ENCODE measurements around the gene ROBO1.

ROBO1 gene

DNA sequence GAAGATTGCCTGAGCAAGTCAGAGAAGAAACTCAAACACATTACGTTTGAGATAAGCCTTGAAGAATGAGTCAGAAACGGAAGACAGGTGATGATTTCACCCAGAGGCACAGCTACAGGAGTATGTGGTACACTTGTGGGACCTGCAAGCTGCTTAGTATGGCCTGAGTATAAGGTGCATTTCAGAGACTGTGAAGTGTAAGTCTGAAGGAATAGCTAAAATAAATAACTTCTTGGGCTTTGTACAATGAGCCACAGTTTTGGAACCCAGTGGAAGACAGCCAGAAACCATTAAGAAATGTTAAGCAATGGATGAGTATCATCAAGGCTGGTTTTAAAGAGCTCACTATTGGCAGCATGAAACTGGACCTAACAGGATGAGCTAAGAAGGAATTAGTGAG, 826.2 kb downstream of the ROBO1 start:
- DNase-seq (ENCODE audit: low read depth), result no peak
- TF ChIP-seq, protein P1, sequence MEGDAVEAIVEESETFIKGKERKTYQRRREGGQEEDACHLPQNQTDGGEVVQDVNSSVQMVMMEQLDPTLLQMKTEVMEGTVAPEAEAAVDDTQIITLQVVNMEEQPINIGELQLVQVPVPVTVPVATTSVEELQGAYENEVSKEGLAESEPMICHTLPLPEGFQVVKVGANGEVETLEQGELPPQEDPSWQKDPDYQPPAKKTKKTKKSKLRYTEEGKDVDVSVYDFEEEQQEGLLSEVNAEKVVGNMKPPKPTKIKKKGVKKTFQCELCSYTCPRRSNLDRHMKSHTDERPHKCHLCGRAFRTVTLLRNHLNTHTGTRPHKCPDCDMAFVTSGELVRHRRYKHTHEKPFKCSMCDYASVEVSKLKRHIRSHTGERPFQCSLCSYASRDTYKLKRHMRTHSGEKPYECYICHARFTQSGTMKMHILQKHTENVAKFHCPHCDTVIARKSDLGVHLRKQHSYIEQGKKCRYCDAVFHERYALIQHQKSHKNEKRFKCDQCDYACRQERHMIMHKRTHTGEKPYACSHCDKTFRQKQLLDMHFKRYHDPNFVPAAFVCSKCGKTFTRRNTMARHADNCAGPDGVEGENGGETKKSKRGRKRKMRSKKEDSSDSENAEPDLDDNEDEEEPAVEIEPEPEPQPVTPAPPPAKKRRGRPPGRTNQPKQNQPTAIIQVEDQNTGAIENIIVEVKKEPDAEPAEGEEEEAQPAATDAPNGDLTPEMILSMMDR (IDR thresholded peaks at IDR 0.05; ENCODE audit: low read depth, low read length, missing control alignments), result no peak
- H3K4me3 ChIP-seq (ENCODE audit: low read depth, low read length), result no peak overlapping the region

DNA sequence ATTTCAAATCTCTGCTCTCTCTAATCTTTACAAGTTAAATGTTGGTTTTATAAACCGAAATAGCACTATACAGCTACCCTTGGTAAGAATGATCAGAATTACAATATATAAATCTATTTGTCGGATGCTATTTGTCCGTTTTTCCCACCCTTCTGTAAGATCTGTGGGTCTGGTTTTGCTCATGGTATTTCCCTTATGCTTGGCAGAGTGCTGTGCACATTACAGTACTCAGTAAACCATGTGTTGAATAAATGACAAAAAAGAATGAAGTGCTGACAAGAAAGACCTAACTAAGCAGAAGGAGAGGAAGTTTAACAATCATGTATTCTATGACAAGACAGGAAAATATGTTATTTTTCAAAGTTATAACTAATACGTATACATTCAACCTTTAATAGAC, 827.2 kb downstream of the ROBO1 start:
- no peak overlapping the region for H3K4me3 ChIP-seq (ENCODE audit: low read depth, low read length)
- TF ChIP-seq, protein P1 (IDR thresholded peaks at IDR 0.05; ENCODE audit: low read depth, low read length, missing control alignments), result no peak

DNA sequence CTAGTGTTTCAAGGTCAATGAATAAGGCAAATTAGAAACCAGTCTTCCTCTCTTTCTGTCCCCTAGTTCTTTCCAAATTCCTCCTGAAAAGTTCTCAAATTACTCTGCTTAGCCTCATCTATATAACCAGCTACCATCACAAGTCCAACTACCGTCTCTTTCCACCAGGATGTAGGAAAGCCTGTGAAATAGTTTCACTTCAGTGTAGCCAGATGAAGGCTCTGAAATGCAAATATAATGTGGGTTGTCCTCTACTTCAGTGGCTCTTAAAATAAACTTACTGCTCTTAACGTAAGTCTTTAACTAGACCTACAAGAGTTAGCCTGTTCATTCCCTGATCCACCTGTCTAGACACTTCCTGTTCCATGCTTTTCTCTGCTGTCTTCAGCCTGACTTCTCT, 827.7 kb downstream of the ROBO1 start:
- TF ChIP-seq, protein P1 (IDR thresholded peaks at IDR 0.05; ENCODE audit: low read depth, low read length, missing control alignments), result no peak
- no peak overlapping the region for H3K4me3 ChIP-seq (ENCODE audit: low read depth, low read length)
- DNase-seq (ENCODE audit: low read depth), result no peak

More for the DNA sequence above, 827.2 kb downstream of the ROBO1 start:
- no peak for DNase-seq (ENCODE audit: low read depth)

DNA sequence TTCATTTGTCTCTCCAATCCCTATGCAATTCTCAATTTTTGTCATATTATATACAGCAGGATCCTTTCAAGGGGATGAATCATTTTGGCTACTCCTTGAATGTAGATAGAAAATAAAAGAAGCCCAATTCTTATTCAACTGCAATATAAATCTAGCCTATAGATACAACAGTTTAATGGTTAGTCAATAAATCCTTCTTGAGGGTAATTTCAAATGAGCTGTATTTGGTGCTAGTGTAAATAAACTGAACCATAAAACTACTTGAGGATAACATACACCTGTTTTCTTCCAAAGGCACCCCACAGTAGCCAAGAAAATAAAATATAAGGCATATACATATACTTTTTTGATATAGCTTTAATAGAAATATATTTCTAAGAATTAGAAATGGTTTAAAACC, 830.3 kb downstream of the ROBO1 start:
- no peak for DNase-seq (ENCODE audit: low read depth)
- no peak overlapping the region for H3K4me3 ChIP-seq (ENCODE audit: low read depth, low read length)
- TF ChIP-seq, protein P1 (IDR thresholded peaks at IDR 0.05; ENCODE audit: low read depth, low read length, missing control alignments), result no peak

DNA sequence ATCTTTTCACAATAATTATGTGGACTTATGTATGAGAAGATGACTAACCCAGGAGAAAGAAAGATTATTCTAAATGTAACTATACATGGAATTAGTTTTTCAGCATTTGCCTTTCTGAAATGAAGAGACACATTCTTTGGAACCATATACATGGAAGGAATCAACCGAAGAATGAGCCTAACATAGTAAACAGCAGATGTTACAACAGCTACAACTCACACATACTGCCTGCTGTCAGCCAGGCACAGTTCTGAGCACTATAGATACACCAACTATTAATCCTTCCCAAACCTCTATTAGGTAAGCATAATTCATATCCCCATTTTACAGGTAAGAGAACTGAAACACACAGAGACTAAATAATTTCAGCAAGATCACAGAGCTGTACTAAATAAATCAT, 840.0 kb downstream of the ROBO1 start:
- no peak for DNase-seq (ENCODE audit: low read depth)
- TF ChIP-seq, protein P1 (IDR thresholded peaks at IDR 0.05; ENCODE audit: low read depth, low read length, missing control alignments), result no peak
- no peak overlapping the region for H3K4me3 ChIP-seq (ENCODE audit: low read depth, low read length)

DNA sequence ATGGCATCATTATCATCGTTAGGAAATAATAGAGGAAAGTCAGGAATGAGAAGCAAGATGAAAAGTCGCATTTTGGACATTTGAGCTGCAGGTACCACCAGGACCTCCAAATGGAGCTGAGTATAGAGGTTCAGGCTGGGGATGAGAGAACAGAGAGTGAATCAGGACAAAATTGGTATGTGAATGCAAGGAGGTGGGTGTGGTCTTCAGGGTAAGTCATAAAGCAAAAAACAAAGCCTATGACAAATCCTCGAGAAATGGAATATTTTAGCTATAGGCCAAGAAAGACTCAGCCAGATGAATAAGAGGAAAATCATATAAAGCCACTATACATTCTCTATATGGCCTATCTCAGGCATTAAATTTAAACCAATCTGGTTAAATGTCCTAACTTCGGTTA, 841.3 kb downstream of the ROBO1 start:
- TF ChIP-seq, protein P1 (IDR thresholded peaks at IDR 0.05; ENCODE audit: low read depth, low read length, missing control alignments), result no peak
- H3K4me3 ChIP-seq (ENCODE audit: low read depth, low read length), result no peak overlapping the region
- DNase-seq (ENCODE audit: low read depth), result no peak

DNA sequence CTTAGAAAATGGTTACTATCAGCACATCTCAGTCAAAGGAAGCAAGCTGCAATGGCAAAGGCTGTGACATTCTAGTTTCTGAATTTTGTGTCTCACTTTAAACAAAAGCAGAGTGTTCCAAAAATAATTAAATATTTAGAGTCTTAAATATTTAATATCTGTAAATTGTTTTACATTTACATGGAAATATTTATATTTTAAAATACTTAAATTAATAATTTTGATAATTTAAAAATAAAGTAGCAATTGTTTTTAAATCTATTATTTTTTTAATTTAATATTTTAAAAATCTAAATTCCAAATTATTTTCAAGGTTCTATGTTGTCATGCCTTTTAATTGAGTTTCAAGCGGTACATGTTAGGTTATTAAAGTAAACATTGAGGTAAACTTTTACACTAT, 843.1 kb downstream of the ROBO1 start:
- no peak overlapping the region for H3K4me3 ChIP-seq (ENCODE audit: low read depth, low read length)
- TF ChIP-seq, protein P1 (IDR thresholded peaks at IDR 0.05; ENCODE audit: low read depth, low read length, missing control alignments), result no peak
- no peak for DNase-seq (ENCODE audit: low read depth)
